Measurements from ENCODE around the gene IGF1. TPM values are rescaled to one million over a fixed set of nuclear protein-coding genes. Genes with fewer than 3 reads are reported as not detected.

The IGF1 gene
- total and polyA plus RNA-seq, 8 donors = 15.7 to 99.9 (median 25.7) TPM

GRCh38 chr12:102496591-102496990 lies 16.2 kb upstream of the IGF1 start:
- no peaks in the 10 kb centered on the region for H3K27me3 ChIP-seq
- H3K27ac ChIP-seq = no peak overlapping the region
- DNase-seq = no peak
- H3K9me3 ChIP-seq = peaks cover 0 to 7% of the 10 kb centered on the region in 2 donors
- peaks cover 0 to 5% of the 10 kb centered on the region in 2 donors for H3K4me1 ChIP-seq
- no peak for ATAC-seq
- no peaks in the 10 kb centered on the region for H3K36me3 ChIP-seq
- intact Hi-C loops (cut with DNase I) = no loop called here
- TF ChIP-seq CTCF (IDR thresholded peaks at IDR 0.05) = no peak
- no peak overlapping the region for H3K4me3 ChIP-seq

DNA sequence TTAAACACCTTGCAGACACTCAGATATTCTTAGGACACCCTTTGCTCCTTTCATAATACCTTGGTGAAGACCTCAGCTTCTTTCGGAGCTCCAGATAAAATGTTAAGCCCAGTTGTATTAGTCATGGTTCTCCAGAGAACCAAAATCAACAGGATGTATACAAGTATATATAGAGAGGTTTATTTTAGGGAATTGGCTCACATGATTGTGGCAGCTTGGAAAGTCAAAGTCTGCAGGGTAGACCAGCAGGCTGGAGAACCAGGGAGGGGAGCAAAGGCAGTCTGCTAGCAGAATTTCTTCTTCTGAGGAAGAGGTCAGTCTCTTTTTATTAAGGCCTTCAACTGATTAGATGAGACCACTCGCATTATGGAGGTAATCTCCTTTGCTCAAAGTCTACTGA lies 6.9 kb upstream of the IGF1 start:
- ATAC-seq = no peak
- no peak for TF ChIP-seq CTCF (IDR thresholded peaks at IDR 0.05)
- intact Hi-C loops (cut with DNase I) = no loop called here
- Histone ChIP-seq H3K4me3 (no peak overlapping the region), H3K36me3 (no peaks in the 10 kb centered on the region), H3K4me1 (peaks cover 0 to 11% of the 10 kb centered on the region in 2 donors), H3K9me3 (peaks cover 0 to 3% of the 10 kb centered on the region in 2 donors), H3K27me3 (no peaks in the 10 kb centered on the region), H3K27ac (no peak overlapping the region)
- no peak for DNase-seq

- ATAC-seq = no peak
- H3K4me3 ChIP-seq = no peak overlapping the region
- peaks cover 0 to 11% of the 10 kb centered on the region in 2 donors for H3K4me1 ChIP-seq
- H3K27ac ChIP-seq = no peak overlapping the region
- no peaks in the 10 kb centered on the region for H3K36me3 ChIP-seq
- H3K27me3 ChIP-seq = no peaks in the 10 kb centered on the region
- DNase-seq = no peak
- peaks cover 0 to 3% of the 10 kb centered on the region in 2 donors for H3K9me3 ChIP-seq
- intact Hi-C loops (cut with DNase I) = no loop called here
- TF ChIP-seq CTCF (IDR thresholded peaks at IDR 0.05) = no peak
Observed at GRCh38 chr12:102486153-102486552, 5.8 kb upstream of the IGF1 start.

- Histone ChIP-seq H3K4me3 (no peak overlapping the region), H3K27ac (peak overlapping the region in 1 of 2 donors; percentile 69)
Observed at GRCh38 chr12:102484428-102484958, 4.1 kb upstream of the IGF1 start.

GRCh38 chr12:102484017-102484416 lies 3.7 kb upstream of the IGF1 start:
- TF ChIP-seq CTCF (IDR thresholded peaks at IDR 0.05) = no peak
- intact Hi-C loops (cut with DNase I) = no loop called here
- Histone ChIP-seq H3K4me3 (no peak overlapping the region), H3K27ac (peak overlapping the region in 1 of 2 donors; percentile 69), H3K36me3 (no peaks in the 10 kb centered on the region), H3K9me3 (no peaks in the 10 kb centered on the region), H3K27me3 (no peaks in the 10 kb centered on the region), H3K4me1 (peaks cover 0 to 24% of the 10 kb centered on the region in 2 donors)
- ATAC-seq (no peak), DNase-seq (no peak)

More at GRCh38 chr12:102484428-102484958, 4.1 kb upstream of the IGF1 start:
- Histone ChIP-seq H3K27me3 (no peaks in the 10 kb centered on the region), H3K4me1 (peaks cover 0 to 24% of the 10 kb centered on the region in 2 donors), H3K36me3 (no peaks in the 10 kb centered on the region), H3K9me3 (peaks cover 0 to under 1% of the 10 kb centered on the region in 2 donors)
- peak; percentile 85 to 97 for TF ChIP-seq CTCF (IDR thresholded peaks at IDR 0.05)
- ATAC-seq (peak; percentile 75), DNase-seq (peak in 2 of 4 donors; percentile 45 to 64)
- intact Hi-C loops (cut with DNase I) = no loop called here
